Epithelial cell of esophagus (primary cell): ENCODE data around the gene SLC6A1.

Source experiments
- DNase-seq: peaks from one replicate; pipeline ENCODE4 v3.0.0; 2010; ENCODE audit warnings: low read depth
- H3K4me3 ChIP-seq: 2 replicates; pipeline ENCODE4 v1.5.1; 2011; ENCODE audit warnings: mild to moderate bottlenecking, low read length, control low read depth
- CTCF ChIP-seq: IDR thresholded peaks from 2 replicates; pipeline ENCODE4 v1.5.1; 2011; ENCODE audit warnings: low read depth, mild to moderate bottlenecking, low read length, control low read depth, inconsistent platforms; ENCODE audit not compliant: insufficient read depth; ENCODE audit errors: missing control alignments

SLC6A1 gene

GRCh38 chr3:10950476-10951294 lies 41.9 kb upstream of the SLC6A1 start:
- peak; percentile 72 for TF ChIP-seq CTCF
- peak; percentile 58 for DNase-seq
- no peak overlapping the region for H3K4me3 ChIP-seq

DNA sequence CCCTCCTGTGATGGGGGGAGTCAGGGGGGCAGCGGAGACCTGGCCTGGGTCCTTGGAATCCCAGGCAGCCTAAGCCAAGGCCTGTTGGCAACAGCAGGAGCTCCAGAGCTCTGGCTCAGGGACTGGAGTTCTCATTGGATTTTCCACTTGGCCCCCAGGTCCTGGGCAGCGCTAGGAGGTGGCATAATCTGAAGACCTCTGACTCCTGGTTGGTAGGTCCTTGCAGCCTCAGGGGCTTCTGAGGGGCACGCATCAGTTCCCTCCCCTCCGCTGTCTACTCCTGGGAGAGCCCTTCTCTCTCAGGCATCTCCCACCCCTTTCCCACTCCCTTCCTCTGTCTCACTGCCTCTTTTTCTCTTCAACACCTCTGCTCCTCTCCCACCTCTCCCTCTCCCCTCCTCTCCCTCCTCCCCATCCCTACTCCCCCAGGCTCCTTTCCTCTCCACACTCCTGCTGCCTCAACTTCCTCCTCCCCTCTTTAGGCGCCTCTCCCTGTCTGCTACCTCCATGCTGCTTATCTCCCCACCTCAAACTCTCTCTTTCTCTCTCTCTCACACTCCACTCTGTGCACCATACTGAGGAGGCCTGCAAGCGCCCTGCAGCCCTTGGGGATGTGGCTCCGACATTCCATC lies 41.1 kb upstream of the SLC6A1 start:
- no peak for TF ChIP-seq CTCF
- DNase-seq: no peak
- no peak overlapping the region for H3K4me3 ChIP-seq

- no peak overlapping the region for H3K4me3 ChIP-seq
- no peak for DNase-seq
Observed at GRCh38 chr3:10952525-10952924, 40.0 kb upstream of the SLC6A1 start.

GRCh38 chr3:10954740-10955139 lies 37.8 kb upstream of the SLC6A1 start:
- no peak overlapping the region for H3K4me3 ChIP-seq
- TF ChIP-seq CTCF: no peak
- DNase-seq: no peak

More at GRCh38 chr3:10952525-10952924, 40.0 kb upstream of the SLC6A1 start:
- TF ChIP-seq CTCF: no peak

GRCh38 chr3:10955711-10956453 lies 36.7 kb upstream of the SLC6A1 start:
- no peak overlapping the region for H3K4me3 ChIP-seq
- TF ChIP-seq CTCF: no peak
- DNase-seq: no peak

DNA sequence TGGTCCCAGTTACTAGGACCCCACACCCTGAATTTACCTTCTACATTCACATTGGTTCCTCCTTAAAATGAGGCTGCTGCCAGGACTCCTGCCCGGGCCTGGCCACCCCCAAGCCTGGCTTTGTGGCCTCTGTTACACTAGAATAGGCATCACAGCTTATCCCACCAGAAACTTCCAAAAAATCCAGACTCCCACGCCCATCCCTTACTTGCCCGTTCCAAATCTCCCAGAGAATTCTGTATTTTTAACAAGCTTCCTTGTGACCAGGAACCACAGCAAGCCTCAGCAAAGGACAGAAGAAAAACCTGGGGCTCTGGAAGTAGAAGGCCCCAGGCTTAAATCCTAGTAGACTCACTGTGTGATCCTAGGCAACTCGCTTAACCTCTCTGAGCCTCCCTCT lies 36.0 kb upstream of the SLC6A1 start:
- no peak for TF ChIP-seq CTCF
- H3K4me3 ChIP-seq: no peak overlapping the region
- no peak for DNase-seq
